GM19452 (cell line): ENCODE results near the gene TMEM258.

ENCODE experiments used
- ATAC-seq: cut with Tn5 transposase; IDR thresholded peaks from one replicate; pipeline ENCODE4 v1.9.1; 2021; ENCODE audit not compliant: unreplicated experiment

TMEM258 gene

GRCh38 chr11:61744609-61745156 is 47.7 kb downstream of the TMEM258 start:
- no peak for ATAC-seq

- no peak for ATAC-seq
Measured at GRCh38 chr11:61744181-61744580, 48.2 kb downstream of the TMEM258 start.

- no peak for ATAC-seq
Measured at GRCh38 chr11:61743486-61744095, 48.8 kb downstream of the TMEM258 start.

- ATAC-seq: no peak
Measured at GRCh38 chr11:61742391-61742790, 50.0 kb downstream of the TMEM258 start.

- ATAC-seq: no peak
Measured at GRCh38 chr11:61739966-61740365, 52.4 kb downstream of the TMEM258 start.

- ATAC-seq: no peak
Measured at GRCh38 chr11:61739413-61739812, 53.0 kb downstream of the TMEM258 start.
